ENCODE results near the gene SPOCK1.

SPOCK1 gene

GRCh38 chr5:137400571-137400970 is 98.6 kb downstream of the SPOCK1 start:
- in situ Hi-C loops (cut with MboI; ENCODE audit: low pct_unique_long_range_greater_than_20kb, low sequenced_read_pairs, unreplicated experiment): no loop called here
- TF ChIP-seq CTCF (IDR thresholded peaks at IDR 0.05; ENCODE audit: extremely low read depth, insufficient read depth, missing control alignments): no peak
- DNase-seq (ENCODE audit: low spot score): no peak

DNA sequence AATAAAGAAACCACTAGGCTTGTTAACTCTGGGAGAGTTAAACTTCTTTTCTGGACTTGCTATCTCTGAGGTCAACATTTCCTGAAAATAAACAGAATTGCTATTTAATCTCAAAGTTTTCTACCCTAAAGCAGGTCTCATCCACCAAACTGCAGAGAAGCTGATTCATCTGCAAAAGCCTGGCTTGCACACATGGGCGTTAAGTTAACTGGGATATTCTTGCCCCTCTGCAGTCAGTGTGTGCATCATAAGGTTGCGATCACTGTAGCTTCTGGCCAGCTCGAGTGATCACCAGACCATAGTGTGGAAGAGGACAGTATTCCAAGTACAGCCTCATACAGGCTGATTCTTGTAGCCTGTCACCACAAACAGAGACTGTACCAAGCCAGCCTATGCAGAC is 99.2 kb downstream of the SPOCK1 start:
- DNase-seq (ENCODE audit: low spot score): no peak
- TF ChIP-seq CTCF (IDR thresholded peaks at IDR 0.05; ENCODE audit: extremely low read depth, insufficient read depth, missing control alignments): no peak
- in situ Hi-C loops (cut with MboI; ENCODE audit: low pct_unique_long_range_greater_than_20kb, low sequenced_read_pairs, unreplicated experiment): no loop called here

GRCh38 chr5:137398751-137399150 is 100.4 kb downstream of the SPOCK1 start:
- in situ Hi-C loops (cut with MboI; ENCODE audit: low pct_unique_long_range_greater_than_20kb, low sequenced_read_pairs, unreplicated experiment): no loop called here

GRCh38 chr5:137398154-137398553 is 101.0 kb downstream of the SPOCK1 start:
- DNase-seq (ENCODE audit: low spot score): no peak
- no peak for TF ChIP-seq CTCF (IDR thresholded peaks at IDR 0.05; ENCODE audit: extremely low read depth, insufficient read depth, missing control alignments)
- in situ Hi-C loops (cut with MboI; ENCODE audit: low pct_unique_long_range_greater_than_20kb, low sequenced_read_pairs, unreplicated experiment): no loop called here

More at GRCh38 chr5:137398751-137399150, 100.4 kb downstream of the SPOCK1 start:
- no peak for DNase-seq (ENCODE audit: low spot score)
- TF ChIP-seq CTCF (IDR thresholded peaks at IDR 0.05; ENCODE audit: extremely low read depth, insufficient read depth, missing control alignments): no peak

DNA sequence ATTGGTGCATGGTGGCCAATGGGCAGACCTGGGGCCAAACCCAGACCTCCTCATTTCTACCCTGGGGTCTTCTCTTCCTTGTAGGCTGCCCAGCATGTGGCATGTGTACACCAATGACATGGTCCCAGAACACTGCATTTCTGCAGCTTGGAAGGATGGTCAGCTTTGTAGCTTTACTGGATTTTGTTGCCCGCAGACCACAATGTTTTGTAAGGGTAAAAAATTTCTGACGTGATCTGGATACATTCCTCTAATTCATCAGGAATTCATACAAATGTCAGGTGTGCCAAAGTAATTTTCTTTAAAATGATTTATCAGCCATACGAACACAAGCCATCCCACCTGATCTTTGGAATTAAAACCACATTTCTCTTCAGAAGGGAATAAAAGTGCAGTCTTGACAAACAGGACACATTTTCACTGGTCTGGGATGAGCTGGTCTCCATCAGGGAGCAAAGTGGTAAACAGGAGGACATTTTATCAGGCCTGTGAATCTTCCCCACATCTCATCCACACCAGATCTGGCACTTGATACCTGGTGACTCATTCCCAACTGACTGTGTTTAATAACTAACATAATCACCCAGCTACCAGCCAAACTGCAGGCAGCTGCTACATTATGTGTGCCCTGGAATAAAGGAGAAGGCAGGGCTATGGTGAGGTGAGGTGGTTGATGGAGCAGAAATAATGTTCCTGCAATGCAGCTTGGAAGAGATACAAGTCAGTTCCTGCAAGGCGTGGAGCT is 103.9 kb downstream of the SPOCK1 start:
- DNase-seq (ENCODE audit: low spot score): no peak
- in situ Hi-C loops (cut with MboI; ENCODE audit: low pct_unique_long_range_greater_than_20kb, low sequenced_read_pairs, unreplicated experiment): no loop called here
- TF ChIP-seq CTCF (IDR thresholded peaks at IDR 0.05; ENCODE audit: extremely low read depth, insufficient read depth, missing control alignments): no peak

DNA sequence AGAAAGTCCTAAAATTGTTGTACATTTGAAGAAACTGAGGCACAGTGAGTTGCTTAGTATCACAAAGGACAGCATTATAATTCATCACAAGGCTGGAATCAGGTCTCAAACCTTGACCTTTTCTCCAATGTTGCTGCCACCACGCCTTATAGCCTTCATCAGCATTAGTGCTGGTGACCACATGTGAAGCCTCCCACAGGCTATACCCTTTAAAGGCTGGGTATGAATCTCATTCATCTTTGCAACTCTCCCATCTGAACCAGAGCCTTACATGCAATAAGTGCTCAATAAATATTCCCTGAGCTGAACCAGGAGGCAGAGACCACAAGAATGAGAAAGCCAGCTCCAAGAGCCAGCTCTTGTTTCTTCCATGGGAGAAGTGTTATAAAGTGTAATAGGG is 104.7 kb downstream of the SPOCK1 start:
- in situ Hi-C loops (cut with MboI; ENCODE audit: low pct_unique_long_range_greater_than_20kb, low sequenced_read_pairs, unreplicated experiment): no loop called here
- no peak for DNase-seq (ENCODE audit: low spot score)
- TF ChIP-seq CTCF (IDR thresholded peaks at IDR 0.05; ENCODE audit: extremely low read depth, insufficient read depth, missing control alignments): no peak
